ENCODE data around the gene GRAP2.

- TF ChIP-seq CTCF (optimal IDR thresholded peaks at IDR 0.05 in 1 of 3, IDR thresholded peaks at IDR 0.05 in 1 of 3, conservative IDR thresholded peaks at IDR 0.05 in 1 of 3; ENCODE audit: extremely low read depth in 1 of 3, insufficient read depth in 2 of 3, low read length in 3 of 3) (no peak), EZH2 (IDR thresholded peaks at IDR 0.05; ENCODE audit: low read length) (no peak)
These were observed 41.8 kb downstream of the GRAP2 start for GRCh38 chr22:39942439-39943230.

Data from keratinocyte (primary cell).